OCI-LY1 (cell line): ENCODE data around the gene FRA10AC1.
"Not testable (repeated sequence)": the region's sequence is repeated elsewhere in the genome, so short reads cannot be mapped to it uniquely, and the experiment has no call there.

Experiments used
- H2AFZ ChIP-seq: fragments of 200-600 bp; sonication (generic), shearing (Covaris generic); 2 replicates; pipeline ENCODE4 v1.6.0; 2014; ENCODE audit warnings: antibody characterized with exemption, mild to moderate bottlenecking, low read length
- H3F3A ChIP-seq: fragments of 200-600 bp; sonication (generic), shearing (Covaris generic); 2 replicates; pipeline ENCODE4 v1.6.0; 2014; ENCODE audit warnings: mild to moderate bottlenecking, antibody characterized with exemption, low read length, moderate library complexity; ENCODE audit not compliant: insufficient read depth
- H3K27ac ChIP-seq: fragments of 200-600 bp; sonication (generic); 2 replicates; pipeline ENCODE4 v1.5.1; 2014; ENCODE audit warnings: low read length, mixed run types, mild to moderate bottlenecking, low read depth; ENCODE audit not compliant: poor library complexity, severe bottlenecking
- H3K27me3 ChIP-seq: fragments of 200-600 bp; sonication (generic); 2 replicates; pipeline ENCODE4 v1.6.0; 2014; ENCODE audit warnings: antibody characterized with exemption, mild to moderate bottlenecking, low read length, moderate library complexity; ENCODE audit not compliant: insufficient read depth
- H3K36me3 ChIP-seq: fragments of 200-600 bp; sonication (generic); 2 replicates; pipeline ENCODE4 v1.6.1; 2014; ENCODE audit warnings: mild to moderate bottlenecking, antibody characterized with exemption, low read length, moderate library complexity, mixed read lengths; ENCODE audit not compliant: insufficient read depth
- H3K4me1 ChIP-seq: fragments of 200-600 bp; sonication (generic); 2 replicates; pipeline ENCODE4 v1.5.1; 2014; ENCODE audit warnings: mild to moderate bottlenecking, low read length, moderate library complexity; ENCODE audit not compliant: insufficient read depth, severe bottlenecking
- H3K4me2 ChIP-seq: fragments of 200-600 bp; sonication (generic), shearing (Covaris generic); 2 replicates; pipeline ENCODE4 v1.6.1; 2014; ENCODE audit warnings: low read length
- H3K4me3 ChIP-seq: fragments of 200-600 bp; sonication (generic); 2 replicates; pipeline ENCODE4 v1.5.1; 2014; ENCODE audit warnings: low read length, low read depth, mild to moderate bottlenecking, mixed read lengths; ENCODE audit not compliant: poor library complexity, severe bottlenecking
- H3K79me2 ChIP-seq: fragments of 200-600 bp; shearing (Covaris generic); 2 replicates; pipeline ENCODE4 v1.6.1; 2016; ENCODE audit warnings: mixed run types, low read length, mixed read lengths; ENCODE audit not compliant: insufficient read depth
- H3K9ac ChIP-seq: fragments of 200-600 bp; sonication (generic), shearing (Covaris generic); 2 replicates; pipeline ENCODE4 v1.6.1; 2014; ENCODE audit warnings: mild to moderate bottlenecking, low read length, mixed read lengths
- H3K9me2 ChIP-seq: fragments of 200-600 bp; sonication (generic), shearing (Covaris generic); 2 replicates; pipeline ENCODE4 v1.6.1; 2014; ENCODE audit warnings: low read depth, mild to moderate bottlenecking, low read length, mixed read lengths
- H3K9me3 ChIP-seq: fragments of 200-600 bp; shearing (Covaris generic); 2 replicates; pipeline ENCODE4 v1.6.1; 2014; ENCODE audit warnings: low read length, mixed read lengths
- H4K20me1 ChIP-seq: fragments of 200-600 bp; sonication (generic), shearing (Covaris generic); 2 replicates; pipeline ENCODE4 v1.6.0; 2016; ENCODE audit warnings: mild to moderate bottlenecking, low read length; ENCODE audit not compliant: insufficient read depth
- CTCF ChIP-seq: fragments of 200-600 bp; sonication (generic), shearing (Covaris generic); IDR thresholded peaks from 2 replicates; pipeline ENCODE4 v1.5.1; 2017; ENCODE audit warnings: mild to moderate bottlenecking, antibody characterized with exemption, low read length, moderate library complexity, mixed read lengths
- EZH2 ChIP-seq: fragments of 200-600 bp; sonication (generic), shearing (Covaris generic); IDR thresholded peaks from 2 replicates; pipeline ENCODE4 v1.8.0; 2017; ENCODE audit warnings: borderline replicate concordance, mixed run types, mild to moderate bottlenecking, antibody characterized with exemption, low read length, moderate library complexity, mixed read lengths

Gene FRA10AC1

GRCh38 chr10:93703066-93703465, 674 bp upstream of the FRA10AC1 start:
- no peak overlapping the region for H3K27ac ChIP-seq
- peak overlapping the region; percentile 85 for H3K4me3 ChIP-seq

GRCh38 chr10:93701866-93702209, 554 bp downstream of the FRA10AC1 start:
- H3K4me2 ChIP-seq = peak overlapping the region; percentile 97
- peak overlapping the region; percentile 55; the same call in 1 of the 2 replicates for H2AFZ ChIP-seq
- H3K9me3 ChIP-seq = no peaks in the 10 kb centered on the region
- peaks cover 9% of the 10 kb centered on the region; the same call in 1 of the 2 replicates for H3K36me3 ChIP-seq
- H3K79me2 ChIP-seq = no peaks in the 10 kb centered on the region
- H3K9ac ChIP-seq = peak overlapping the region; percentile 90
- H3K4me1 ChIP-seq = peaks cover 15% of the 10 kb centered on the region
- peak overlapping the region; percentile 64 for H3K27ac ChIP-seq
- no peaks in the 10 kb centered on the region for H3F3A ChIP-seq
- no peaks in the 10 kb centered on the region for H3K27me3 ChIP-seq
- H4K20me1 ChIP-seq = no peaks in the 10 kb centered on the region
- peak overlapping the region; percentile 85 for H3K4me3 ChIP-seq
- H3K9me2 ChIP-seq = no peaks in the 10 kb centered on the region
- TF ChIP-seq CTCF = no peak
- TF ChIP-seq EZH2 = no peak

More at GRCh38 chr10:93703066-93703465, 674 bp upstream of the FRA10AC1 start:
- Histone ChIP-seq H3K36me3 (0 out of 2 replicates have a peak, but pooled peaks cover 4% of the 10 kb centered on the region), H3K79me2 (no peaks in the 10 kb centered on the region), H3K9me3 (no peaks in the 10 kb centered on the region), H3F3A (no peaks in the 10 kb centered on the region), H3K4me2 (peak overlapping the region; percentile 97), H3K27me3 (no peaks in the 10 kb centered on the region), H3K4me1 (peaks cover 15% of the 10 kb centered on the region), H3K9me2 (no peaks in the 10 kb centered on the region), H4K20me1 (no peaks in the 10 kb centered on the region), H2AFZ (peak overlapping the region; percentile 100), H3K9ac (peak overlapping the region; percentile 90)
- TF ChIP-seq CTCF (no peak), EZH2 (no peak)

- H3K27me3 ChIP-seq = no peaks in the 10 kb centered on the region
- H3K4me1 ChIP-seq = peaks cover 9% of the 10 kb centered on the region
- H3K4me3 ChIP-seq = no peak overlapping the region
- no peaks in the 10 kb centered on the region for H3K9me2 ChIP-seq
- H3K9ac ChIP-seq = no peak overlapping the region
- H2AFZ ChIP-seq = no peak overlapping the region
- no peak overlapping the region for H3K4me2 ChIP-seq
- H3F3A ChIP-seq = no peaks in the 10 kb centered on the region
- no peaks in the 10 kb centered on the region for H4K20me1 ChIP-seq
- H3K9me3 ChIP-seq = no peaks in the 10 kb centered on the region
- no peak overlapping the region for H3K27ac ChIP-seq
- TF ChIP-seq EZH2 (no peak), CTCF (no peak)
- H3K36me3 ChIP-seq = peaks cover 23% of the 10 kb centered on the region
- no peaks in the 10 kb centered on the region for H3K79me2 ChIP-seq
Observed at GRCh38 chr10:93697207-93697606, 5.2 kb downstream of the FRA10AC1 start.

DNA sequence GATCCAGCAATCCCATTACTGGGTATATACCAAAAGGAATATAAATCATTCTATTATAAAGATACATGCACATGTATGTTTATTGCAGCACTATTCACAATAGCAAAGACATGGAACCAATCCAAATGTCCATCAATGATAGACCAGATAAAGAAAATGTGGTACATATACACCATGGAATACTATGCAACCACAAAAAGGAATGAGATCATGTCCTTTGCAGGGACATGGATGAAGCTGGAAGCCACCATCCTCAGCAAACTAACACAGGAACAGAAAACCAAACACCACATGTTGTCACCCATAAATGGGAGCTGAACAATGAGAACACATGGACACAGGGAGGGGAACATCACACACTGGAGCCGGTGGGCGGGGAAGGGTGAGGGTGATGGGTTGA, 5.8 kb downstream of the FRA10AC1 start:
- H3K4me2 ChIP-seq, H4K20me1 ChIP-seq, H2AFZ ChIP-seq, H3K27me3 ChIP-seq, H3K9me3 ChIP-seq, H3K4me1 ChIP-seq, H3K27ac ChIP-seq, H3K4me3 ChIP-seq, H3K9ac ChIP-seq, H3K9me2 ChIP-seq, H3K79me2 ChIP-seq, H3F3A ChIP-seq: not testable (repeated sequence)
- peaks cover 23% of the 10 kb centered on the region for H3K36me3 ChIP-seq
